ENCODE data around the gene GFM2.

Gene GFM2

DNA sequence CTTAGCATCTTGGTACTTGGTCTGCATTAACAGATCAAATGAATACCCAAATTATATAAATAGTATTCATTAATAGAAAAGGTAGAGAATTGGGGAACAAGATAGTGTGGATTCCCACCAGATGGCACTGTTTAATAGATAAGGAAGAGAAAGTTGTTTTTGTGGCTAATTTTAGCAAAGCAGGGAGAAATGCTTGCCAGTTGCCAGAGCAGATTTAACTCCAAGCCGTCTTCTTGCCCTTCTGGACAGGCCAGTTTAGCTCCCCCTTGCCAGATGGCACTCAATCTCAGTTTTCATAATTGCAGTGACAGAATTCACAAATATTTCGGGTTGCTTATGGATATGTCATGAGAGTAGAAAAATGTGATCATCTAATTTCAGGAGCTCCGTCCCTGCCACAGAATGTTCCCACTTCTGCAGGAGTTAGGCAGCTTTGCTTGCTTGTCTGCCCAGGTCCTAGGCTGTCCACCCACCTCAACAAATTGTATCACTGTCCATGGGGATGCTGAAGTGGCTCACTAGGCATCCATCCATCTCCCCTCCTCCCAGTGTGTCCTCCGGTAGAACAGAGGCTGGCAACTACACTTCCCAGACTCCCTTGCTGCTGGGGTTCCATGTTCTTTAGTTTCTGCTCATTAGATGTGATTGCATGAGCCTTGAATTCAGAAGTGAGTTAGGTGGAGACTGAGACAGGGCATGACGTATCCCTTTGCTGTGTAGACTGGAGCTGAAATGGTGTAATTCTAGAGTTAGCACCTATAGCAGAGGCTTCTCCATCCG, 93.7 kb downstream of the GFM2 start:
- Mint-ChIP-seq H3K27ac (no peak overlapping the region), H3K4me3 (no peak overlapping the region), H3K36me3 (no peaks in the 10 kb centered on the region), H3K27me3 (no peaks in the 10 kb centered on the region), H3K4me1 (no peaks in the 10 kb centered on the region), H3K9me3 (no peaks in the 10 kb centered on the region)

GRCh38 chr5:74672215-74672877, 94.6 kb downstream of the GFM2 start:
- Mint-ChIP-seq H3K9me3 (no peaks in the 10 kb centered on the region), H3K36me3 (no peaks in the 10 kb centered on the region), H3K4me3 (no peak overlapping the region), H3K4me1 (no peaks in the 10 kb centered on the region), H3K27me3 (no peaks in the 10 kb centered on the region), H3K27ac (no peak overlapping the region)
